HG03108 (cell line): ENCODE data around the gene SPRN.
"Not testable (repeated sequence)": the region's sequence is repeated elsewhere in the genome, so short reads cannot be mapped to it uniquely, and the experiment has no call there.

Experiments
- ATAC-seq: cut with Tn5 transposase; IDR thresholded peaks from one replicate; pipeline ENCODE4 v1.9.1; 2021; ENCODE audit warnings: moderate library complexity; ENCODE audit not compliant: unreplicated experiment

Gene SPRN

DNA sequence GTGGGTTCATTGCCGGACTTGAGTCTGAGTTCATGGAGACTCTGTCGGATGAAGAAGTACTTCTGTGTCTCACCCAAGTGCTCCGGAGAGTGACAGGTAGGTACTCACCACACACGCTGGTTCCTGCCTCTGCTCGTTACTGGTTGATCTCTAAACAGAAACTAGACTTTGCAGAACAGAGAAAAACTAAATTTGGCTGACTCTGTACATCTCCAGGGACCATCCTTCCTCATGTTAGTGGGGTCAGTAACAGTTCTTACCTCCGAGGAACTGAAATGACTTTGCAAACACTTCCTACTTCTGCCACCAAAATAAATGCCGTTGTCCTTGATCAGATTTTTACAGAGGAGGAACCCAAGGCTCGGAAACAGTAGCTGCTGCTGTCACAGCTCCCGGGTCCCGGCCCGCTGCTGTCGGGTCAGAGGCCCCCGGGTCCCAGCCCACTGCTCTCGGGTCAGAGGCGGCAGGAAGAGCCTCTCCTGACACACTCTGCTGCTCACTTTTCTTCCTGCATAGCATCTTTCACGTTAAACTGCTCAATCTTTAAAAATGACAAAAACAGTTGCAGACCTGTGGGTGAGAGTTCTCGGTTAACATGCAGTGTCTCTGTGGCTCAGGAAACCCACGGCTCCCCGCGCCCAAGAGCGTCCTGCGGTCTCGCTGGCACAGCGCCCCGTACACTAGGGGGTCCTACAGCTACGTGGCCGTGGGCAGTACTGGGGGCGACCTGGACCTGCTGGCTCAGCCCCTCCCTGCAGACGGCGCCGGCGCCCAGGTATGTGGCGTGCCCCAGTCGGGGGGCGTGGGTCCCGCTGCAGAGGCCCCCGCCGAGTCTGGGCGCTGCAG is 35.2 kb downstream of the SPRN start:
- peak; percentile 76 for ATAC-seq

DNA sequence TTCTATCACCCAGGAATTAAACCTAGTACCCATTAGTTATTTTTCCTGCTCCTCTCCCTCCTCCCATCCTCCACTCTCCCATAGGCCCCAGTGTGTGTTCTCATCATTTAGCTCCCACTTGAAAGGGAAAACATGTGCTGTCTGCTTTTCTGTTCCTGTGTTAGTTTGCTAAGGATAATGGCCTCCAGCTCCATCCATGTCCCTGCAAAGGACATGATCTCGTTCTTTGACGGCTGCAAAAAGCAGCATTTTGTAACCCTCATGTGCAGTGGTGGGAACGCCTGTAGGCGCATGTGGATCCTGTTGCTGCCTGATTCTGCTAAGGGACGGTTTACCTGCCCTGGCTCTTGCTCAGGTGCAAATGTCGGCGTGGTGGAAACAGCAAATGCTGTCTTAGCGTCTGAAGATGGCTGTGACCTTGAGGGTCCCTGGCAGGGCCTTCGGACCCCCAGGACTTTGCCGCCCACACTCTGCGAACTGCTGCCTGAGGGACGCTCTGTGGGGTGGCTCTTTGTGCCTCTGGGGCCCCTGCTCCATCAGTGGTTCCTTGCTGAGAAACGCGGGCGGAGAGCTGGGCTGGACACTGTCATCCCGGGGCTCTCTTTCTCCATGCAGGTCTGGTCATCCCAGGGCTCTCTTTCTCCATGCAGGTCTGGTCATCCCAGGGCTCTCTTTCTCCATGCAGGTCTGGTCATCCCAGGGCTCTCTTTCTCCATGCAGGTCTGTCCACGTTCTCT is 36.0 kb downstream of the SPRN start:
- ATAC-seq = no peak

GRCh38 chr10:133386951-133387350 is 37.5 kb downstream of the SPRN start:
- ATAC-seq = not testable (repeated sequence)

GRCh38 chr10:133385214-133385613 is 39.2 kb downstream of the SPRN start:
- no peak for ATAC-seq

DNA sequence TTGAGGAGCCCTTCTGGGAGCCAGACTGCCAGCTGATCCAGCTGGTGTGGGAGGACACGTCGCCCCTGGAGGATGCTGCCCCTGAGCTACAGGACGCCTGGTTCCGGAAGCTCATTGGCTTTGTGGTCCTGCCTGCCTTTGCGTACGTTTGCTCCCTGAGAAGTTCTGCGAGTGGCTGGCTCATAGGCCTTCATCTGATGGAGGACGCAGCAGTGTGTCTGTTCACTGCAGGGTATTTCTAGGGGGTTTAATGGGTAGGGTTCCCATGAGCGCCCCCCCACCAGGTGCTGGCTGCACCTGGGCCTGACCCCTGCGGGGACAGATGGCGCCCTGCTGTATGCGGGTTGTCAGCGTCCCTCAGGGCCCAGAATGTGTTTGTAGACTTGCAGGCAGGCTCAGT is 40.4 kb downstream of the SPRN start:
- ATAC-seq = no peak

DNA sequence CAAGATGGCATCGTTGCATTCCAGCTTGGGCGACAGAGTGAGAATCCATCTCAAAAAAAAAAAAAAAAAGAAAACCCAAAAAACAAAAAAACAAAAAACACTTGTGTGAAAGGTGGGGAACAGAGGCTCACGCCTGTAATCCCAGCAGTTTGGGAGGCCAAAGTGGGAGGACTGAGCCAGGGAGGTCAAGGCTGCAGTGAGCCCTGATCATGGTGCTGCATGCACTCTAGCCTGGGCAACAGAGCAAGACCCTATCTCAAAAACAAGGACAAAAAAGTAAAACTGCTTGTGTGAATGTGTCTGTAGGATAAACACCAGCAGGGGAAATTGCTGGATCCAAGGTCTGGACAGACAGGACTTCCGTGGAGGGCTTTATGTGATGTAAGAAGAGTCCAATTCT is 40.9 kb downstream of the SPRN start:
- ATAC-seq = no peak

DNA sequence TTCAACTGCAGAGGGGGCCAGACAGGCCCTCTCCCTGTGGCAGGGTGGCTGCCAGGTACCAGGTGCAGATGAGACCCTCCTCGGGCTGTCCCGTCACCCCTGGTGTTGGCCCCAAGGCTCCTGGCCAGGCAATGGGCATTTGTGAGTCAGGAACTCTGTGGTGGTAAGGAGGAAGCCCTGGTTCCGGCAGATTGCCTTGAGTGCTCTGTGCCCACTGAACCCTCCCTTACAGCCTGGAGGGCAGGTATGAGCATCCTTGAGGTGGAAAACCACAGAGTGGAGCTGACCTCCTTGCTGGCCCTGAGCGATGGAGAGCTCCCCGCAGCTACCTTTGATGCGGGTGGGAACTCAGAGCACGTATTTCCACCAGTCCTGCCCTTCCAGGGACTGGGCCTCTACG is 43.4 kb downstream of the SPRN start:
- ATAC-seq = no peak

GRCh38 chr10:133379801-133380666 is 44.4 kb downstream of the SPRN start:
- ATAC-seq = no peak

DNA sequence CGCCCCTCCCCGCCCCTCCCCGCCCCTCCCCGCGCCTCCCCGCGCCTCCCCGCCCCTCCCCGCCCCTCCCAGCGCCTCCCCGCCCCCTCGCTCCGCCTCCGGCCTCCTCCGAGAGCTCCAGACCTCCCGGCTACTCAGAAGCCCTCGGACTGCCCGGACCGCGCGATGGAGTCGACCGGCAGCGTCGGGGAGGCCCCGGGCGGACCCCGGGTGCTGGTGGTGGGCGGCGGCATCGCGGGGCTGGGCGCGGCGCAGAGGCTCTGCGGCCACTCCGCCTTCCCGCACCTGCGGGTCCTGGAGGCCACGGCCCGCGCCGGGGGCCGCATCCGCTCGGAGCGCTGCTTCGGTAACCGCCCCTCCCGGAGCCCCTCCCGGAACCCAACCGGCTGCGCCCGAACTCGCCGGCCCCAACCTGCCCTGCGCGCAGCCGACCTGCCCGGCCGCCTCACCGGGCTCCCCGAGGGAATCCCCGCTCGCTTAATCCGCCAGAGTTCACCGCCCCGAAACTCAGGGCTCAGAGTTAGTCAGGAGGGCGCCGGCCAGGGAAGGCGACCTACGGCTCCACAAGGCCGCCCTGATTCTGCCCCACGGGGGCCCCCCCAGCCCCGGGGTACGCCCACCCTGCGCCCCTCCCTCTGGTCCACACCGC is 45.1 kb downstream of the SPRN start, which contains the start of gene PAOX:
Gene PAOX (plus strand): TSS at position 111 of the 649 bp plus-strand sequence. CDS start 55 bp downstream, at position 166.
- peak; percentile 46 for ATAC-seq

GRCh38 chr10:133378251-133379096 is 46.0 kb downstream of the SPRN start:
- peak; percentile 33 for ATAC-seq

DNA sequence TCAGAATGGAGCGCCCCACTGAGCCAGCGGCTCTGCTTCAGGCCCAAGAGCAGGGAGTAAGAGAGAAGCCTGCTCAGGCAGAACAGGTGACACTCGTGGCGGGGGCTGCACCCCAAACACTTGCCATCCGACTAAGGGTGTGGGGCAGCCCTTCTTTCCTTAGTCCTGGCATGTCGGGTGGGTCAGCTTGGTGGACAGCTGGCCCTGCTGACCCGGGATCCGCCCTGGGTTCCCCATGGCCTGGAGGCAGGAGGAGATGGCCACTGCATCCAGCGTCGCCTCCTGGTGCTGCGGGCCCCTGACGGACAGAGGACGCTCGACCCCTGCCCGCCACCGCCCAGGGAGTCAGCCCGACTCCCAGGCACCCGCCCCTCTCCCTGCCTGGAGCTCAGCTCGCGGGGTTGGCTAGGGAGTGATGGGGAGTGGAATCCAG is 46.6 kb downstream of the SPRN start:
- ATAC-seq = no peak

DNA sequence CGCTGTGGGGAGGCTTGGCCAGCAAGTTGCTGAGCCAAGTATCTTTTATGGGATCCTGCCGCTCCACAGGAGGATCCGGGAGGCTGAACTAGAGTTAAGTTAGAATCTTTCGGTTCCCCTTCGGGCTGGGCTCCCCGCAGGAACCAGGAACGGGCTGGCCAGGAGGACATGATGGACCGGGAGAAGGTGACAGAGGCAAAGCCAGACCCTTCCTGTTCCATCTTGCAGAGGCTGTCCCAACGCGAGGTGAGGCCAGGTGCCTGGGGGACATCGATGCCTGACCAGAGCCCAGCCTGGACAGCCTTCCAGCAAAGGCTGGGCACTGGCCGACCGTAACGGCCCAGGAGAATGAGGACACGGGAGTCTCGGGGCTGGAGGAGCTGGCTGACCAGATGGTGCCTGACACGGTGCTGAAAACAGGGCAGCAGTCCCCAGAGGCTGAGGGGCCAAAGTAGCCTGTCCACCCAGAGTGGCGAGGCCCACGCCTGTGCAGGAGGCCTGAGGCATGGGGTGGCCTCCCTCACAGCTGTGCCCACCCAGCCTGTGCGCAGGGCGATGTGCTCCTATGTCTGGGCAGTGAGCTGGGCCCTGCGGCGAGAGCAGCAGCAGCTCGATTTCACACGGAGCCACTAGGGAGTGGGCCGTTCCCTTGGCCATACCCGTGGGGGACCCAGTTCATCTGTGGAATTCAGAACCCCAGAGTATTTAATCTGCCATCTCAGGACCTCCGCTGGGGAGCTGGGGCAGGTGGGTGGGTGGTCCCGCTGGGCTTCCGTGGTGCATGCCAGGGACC is 47.2 kb downstream of the SPRN start:
- no peak for ATAC-seq

DNA sequence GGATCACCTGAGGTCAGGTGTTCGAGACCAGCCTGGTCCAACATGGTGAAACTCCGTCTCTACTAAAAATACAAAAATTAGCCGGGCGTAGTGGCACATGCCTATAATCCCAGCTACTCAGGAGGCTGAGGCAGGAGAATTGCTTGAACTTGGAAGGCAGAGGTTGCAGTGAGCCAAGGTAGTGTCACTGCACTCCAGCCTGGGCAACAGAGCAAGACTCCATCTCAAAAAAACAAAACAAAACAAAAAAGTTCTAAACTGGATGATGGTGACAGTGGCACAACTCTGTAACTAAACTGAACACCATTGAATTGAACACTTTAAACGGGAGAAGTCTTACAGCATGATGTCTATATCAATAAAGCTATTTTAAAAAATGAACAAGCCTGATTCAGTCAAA is 48.2 kb downstream of the SPRN start:
- not testable (repeated sequence) for ATAC-seq

GRCh38 chr10:133375357-133376115 is 48.9 kb downstream of the SPRN start:
- no peak for ATAC-seq

GRCh38 chr10:133373174-133374090 is 51.0 kb downstream of the SPRN start, which contains the start of gene ECHS1:
TSS of gene ECHS1 (minus strand) at chr10:133373354. CDS start at chr10:133373333, 21 bp downstream.
- ATAC-seq = peak; percentile 96

- ATAC-seq = no peak
These were observed 51.9 kb downstream of the SPRN start for GRCh38 chr10:133372507-133372906.
